ENCODE results near the gene DOCK1. TPM values are rescaled to one million over a fixed set of nuclear protein-coding genes. Genes with fewer than 3 reads are reported as not detected.
A peak's percentile ranks its signal among the peaks of the same experiment; 100 is the strongest.

DOCK1 gene
- total and polyA plus RNA-seq, 4 donors = 10.9 to 82.6 (median 43.3) TPM

DNA sequence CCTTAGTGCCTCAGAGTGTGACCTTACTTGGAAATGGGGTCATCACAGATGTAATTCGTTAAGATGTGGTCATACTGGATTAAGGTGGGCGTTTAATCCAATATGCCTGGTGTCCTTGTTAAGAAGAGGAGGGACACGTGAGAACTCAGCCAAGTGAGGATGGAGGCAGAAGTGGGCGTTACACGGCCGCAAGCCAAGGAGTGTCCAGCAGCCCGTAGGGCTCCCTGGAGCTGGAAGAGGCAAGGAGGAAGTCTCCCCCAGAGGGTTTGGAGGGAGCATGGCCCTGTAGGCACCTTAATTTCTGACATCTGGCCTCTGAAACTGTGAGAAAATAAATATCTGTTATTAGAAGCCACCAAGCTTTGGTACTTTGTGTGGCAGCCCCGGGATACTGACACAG is 21.3 kb downstream of the DOCK1 start:
- WGBS, 2 donors = 89 to 93% methylated on average over 8 of the region's 8 CpGs
- DNase-seq = no peak

DNA sequence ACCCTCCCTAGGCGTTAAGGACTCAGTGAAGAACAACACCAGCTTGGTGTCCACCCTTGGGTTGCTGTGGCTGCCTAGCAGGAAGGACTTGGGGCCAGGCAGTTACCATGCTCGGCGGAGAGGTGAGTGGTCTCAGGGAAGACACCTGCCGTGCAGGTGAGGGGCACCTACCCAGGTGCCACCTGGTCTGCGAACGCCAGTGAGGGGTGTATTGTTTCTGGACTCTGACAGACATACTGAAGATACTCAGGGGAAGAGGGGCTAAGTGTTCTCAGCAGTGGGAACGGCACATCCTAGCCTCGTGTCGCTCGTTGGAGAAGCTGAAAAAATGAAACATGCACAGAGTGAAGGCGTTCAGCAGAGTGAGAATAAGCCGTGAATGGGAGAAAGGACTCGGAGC is 22.6 kb downstream of the DOCK1 start:
- intact Hi-C loops (cut with DNase I) = no loop called here
- DNase-seq (no peak), ATAC-seq (ENCODE audit: low FRiP score) (no peak)
- Histone ChIP-seq H3K27me3 (ENCODE audit: control insufficient read depth in 1 of 2, insufficient read depth in 2 of 2, low read length in 1 of 2) (no peaks in the 10 kb centered on the region), H3K36me3 (ENCODE audit: control insufficient read depth in 1 of 2, insufficient read depth in 2 of 2, low read length in 1 of 2) (no peaks in the 10 kb centered on the region), H3K4me1 (ENCODE audit: control insufficient read depth in 1 of 2, insufficient read depth in 2 of 2, low read length in 2 of 2) (no peaks in the 10 kb centered on the region), H3K9me3 (ENCODE audit: control insufficient read depth, low read length) (no peaks in the 10 kb centered on the region), H3K27ac (ENCODE audit: low read depth in 1 of 2, low read length in 2 of 2) (no peak overlapping the region), H3K4me3 (ENCODE audit: low read length in 2 of 2) (no peak overlapping the region)
- 94 to 95% methylated on average over 13 of the region's 13 CpGs for WGBS, 2 donors

More for the DNA sequence above, 21.3 kb downstream of the DOCK1 start:
- Histone ChIP-seq H3K27ac (ENCODE audit: low read depth in 1 of 2, low read length in 2 of 2) (no peak overlapping the region), H3K27me3 (ENCODE audit: control insufficient read depth in 1 of 2, insufficient read depth in 2 of 2, low read length in 1 of 2) (no peaks in the 10 kb centered on the region), H3K4me1 (ENCODE audit: control insufficient read depth in 1 of 2, insufficient read depth in 2 of 2, low read length in 2 of 2) (no peaks in the 10 kb centered on the region), H3K9me3 (ENCODE audit: control insufficient read depth, low read length) (no peaks in the 10 kb centered on the region), H3K36me3 (ENCODE audit: control insufficient read depth in 1 of 2, insufficient read depth in 2 of 2, low read length in 1 of 2) (no peaks in the 10 kb centered on the region), H3K4me3 (ENCODE audit: low read length in 2 of 2) (no peak overlapping the region)
- intact Hi-C loops (cut with DNase I) = no loop called here
- ATAC-seq (ENCODE audit: low FRiP score) = no peak

DNA sequence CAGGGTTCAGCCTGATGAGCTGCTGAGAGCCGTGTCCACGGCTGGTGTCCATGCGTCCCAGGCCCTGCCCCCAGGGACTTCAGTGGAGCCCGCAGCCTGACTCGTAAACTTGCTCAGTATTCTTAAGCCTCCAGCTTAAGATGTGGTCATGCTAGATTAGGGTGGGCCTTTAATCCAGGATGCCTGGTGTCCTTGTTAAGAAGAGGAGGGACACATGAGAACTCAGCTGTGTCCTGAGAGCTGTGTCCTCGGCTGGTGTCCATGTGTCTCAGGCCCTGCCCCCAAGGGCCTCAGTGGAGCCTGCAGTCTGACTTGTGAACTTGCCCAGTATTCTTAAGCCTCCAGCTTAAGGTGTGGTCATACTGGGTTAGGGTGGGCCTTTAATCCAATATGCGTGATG is 23.0 kb downstream of the DOCK1 start:
- intact Hi-C loops (cut with DNase I) = no loop called here
- Histone ChIP-seq H3K27ac (ENCODE audit: low read depth in 1 of 2, low read length in 2 of 2) (no peak overlapping the region), H3K4me3 (ENCODE audit: low read length in 2 of 2) (no peak overlapping the region), H3K9me3 (ENCODE audit: control insufficient read depth, low read length) (no peaks in the 10 kb centered on the region), H3K36me3 (ENCODE audit: control insufficient read depth in 1 of 2, insufficient read depth in 2 of 2, low read length in 1 of 2) (no peaks in the 10 kb centered on the region), H3K27me3 (ENCODE audit: control insufficient read depth in 1 of 2, insufficient read depth in 2 of 2, low read length in 1 of 2) (no peaks in the 10 kb centered on the region), H3K4me1 (ENCODE audit: control insufficient read depth in 1 of 2, insufficient read depth in 2 of 2, low read length in 2 of 2) (no peaks in the 10 kb centered on the region)
- no peak for ATAC-seq (ENCODE audit: low FRiP score)
- no peak for DNase-seq
- 95% methylated on average over 7 of the region's 7 CpGs for WGBS, 2 donors

DNA sequence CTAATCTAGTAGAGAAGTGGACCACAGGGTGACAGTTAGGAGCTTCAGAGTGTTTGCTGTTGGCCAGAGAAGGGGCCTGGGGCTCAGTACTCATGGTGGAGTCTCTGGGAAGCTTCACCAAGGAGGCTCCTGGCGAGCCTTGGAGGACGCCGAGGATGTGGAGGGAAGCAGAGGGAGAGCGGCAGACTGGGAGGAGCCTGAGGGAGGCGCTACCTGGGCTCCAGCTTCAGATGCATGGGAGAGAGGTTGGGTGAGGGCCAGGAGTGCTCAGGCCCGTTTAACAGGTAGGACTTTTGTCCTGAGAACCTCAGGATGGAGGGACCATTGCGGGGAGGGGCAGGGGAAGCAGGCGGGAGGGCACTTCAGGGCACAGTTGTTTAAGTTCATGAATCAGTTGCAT is 24.2 kb downstream of the DOCK1 start:
- Histone ChIP-seq H3K4me3 (ENCODE audit: low read length in 2 of 2) (no peak overlapping the region), H3K27ac (ENCODE audit: low read depth in 1 of 2, low read length in 2 of 2) (no peak overlapping the region), H3K36me3 (ENCODE audit: control insufficient read depth in 1 of 2, insufficient read depth in 2 of 2, low read length in 1 of 2) (no peaks in the 10 kb centered on the region), H3K27me3 (ENCODE audit: control insufficient read depth in 1 of 2, insufficient read depth in 2 of 2, low read length in 1 of 2) (no peaks in the 10 kb centered on the region), H3K9me3 (ENCODE audit: control insufficient read depth, low read length) (no peaks in the 10 kb centered on the region), H3K4me1 (ENCODE audit: control insufficient read depth in 1 of 2, insufficient read depth in 2 of 2, low read length in 2 of 2) (no peaks in the 10 kb centered on the region)
- ATAC-seq (ENCODE audit: low FRiP score) (no peak), DNase-seq (no peak)
- WGBS, 2 donors = 93 to 94% methylated on average over 8 of the region's 8 CpGs
- intact Hi-C loops (cut with DNase I) = no loop called here

DNA sequence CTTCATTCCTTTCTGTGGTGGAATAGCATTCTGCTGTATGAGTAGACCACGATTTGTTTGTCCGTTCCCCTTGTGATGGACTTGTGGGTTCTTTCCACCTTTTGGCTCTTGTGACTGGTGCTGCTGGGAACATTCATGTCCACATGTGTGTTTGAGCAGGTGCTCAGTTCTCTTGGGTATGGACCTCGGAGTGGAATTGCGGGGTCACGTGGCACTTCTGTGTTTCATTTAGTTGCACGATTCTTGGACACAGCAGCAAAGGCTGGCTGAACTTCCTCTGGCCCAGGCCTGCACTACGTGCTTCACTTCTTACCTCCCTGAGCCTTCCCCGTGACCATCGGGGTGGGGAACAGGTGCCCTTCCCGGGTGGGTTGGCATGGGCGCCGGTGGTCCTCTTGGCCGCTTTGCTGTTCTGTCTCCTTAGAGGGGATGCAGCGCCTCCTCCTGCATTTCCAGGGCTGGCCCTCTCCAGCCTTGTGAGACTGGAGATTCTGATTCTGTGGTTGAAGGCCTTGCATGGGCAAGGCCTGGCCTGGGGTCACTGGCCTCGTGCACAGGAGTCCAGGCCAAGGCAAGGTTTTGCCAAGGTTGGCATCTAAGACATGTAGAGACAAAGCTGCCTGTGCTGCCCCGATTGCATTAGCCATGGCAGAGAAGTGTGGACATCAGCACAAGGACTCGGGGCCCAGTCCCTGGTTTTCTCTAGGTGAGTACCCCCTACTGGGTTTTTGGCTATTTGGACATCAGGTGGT is 25.1 kb downstream of the DOCK1 start:
- intact Hi-C loops (cut with DNase I) = no loop called here
- H3K4me1 ChIP-seq (ENCODE audit: control insufficient read depth in 1 of 2, insufficient read depth in 2 of 2, low read length in 2 of 2) = no peaks in the 10 kb centered on the region
- no peak overlapping the region for H3K4me3 ChIP-seq (ENCODE audit: low read length in 2 of 2)
- H3K36me3 ChIP-seq (ENCODE audit: control insufficient read depth in 1 of 2, insufficient read depth in 2 of 2, low read length in 1 of 2) = no peaks in the 10 kb centered on the region
- no peak for DNase-seq
- H3K27me3 ChIP-seq (ENCODE audit: control insufficient read depth in 1 of 2, insufficient read depth in 2 of 2, low read length in 1 of 2) = no peaks in the 10 kb centered on the region
- 72 to 77% methylated on average over 17 of the region's 17 CpGs for whole genome bisulfite sequencing, 2 donors
- H3K27ac ChIP-seq (ENCODE audit: low read depth in 1 of 2, low read length in 2 of 2) = no peak overlapping the region
- H3K9me3 ChIP-seq (ENCODE audit: control insufficient read depth, low read length) = no peaks in the 10 kb centered on the region
- ATAC-seq (ENCODE audit: low FRiP score) = no peak

DNA sequence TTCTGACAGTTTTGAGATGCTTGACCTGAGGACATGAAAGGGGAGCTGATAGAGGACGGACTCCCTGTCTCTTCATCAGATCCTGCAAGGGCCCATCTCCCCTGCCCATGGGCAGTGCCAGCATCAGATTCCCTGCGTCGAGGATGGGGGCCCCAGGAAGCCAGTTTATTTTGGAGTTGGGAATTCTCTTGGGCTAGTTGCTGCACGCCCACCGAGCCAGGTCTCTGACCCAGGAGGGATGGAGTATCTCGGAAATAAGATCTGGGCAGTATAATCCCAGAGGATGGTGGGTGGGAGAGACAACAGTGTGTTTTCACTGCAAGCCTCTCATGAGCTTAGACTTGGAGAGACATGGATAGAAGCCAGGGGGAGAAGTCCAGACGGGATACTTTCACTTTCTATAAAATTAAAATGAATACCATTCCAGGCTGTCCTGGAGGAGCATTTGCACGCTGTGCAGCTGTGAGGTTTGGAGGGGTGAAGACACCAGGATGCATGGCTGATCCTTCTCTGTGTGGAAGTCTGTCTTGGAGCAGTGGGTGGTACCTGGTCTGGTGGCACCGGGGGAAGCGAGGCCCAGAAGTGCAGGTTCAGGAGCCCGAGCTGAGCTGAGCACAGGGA is 25.8 kb downstream of the DOCK1 start:
- 9 to 10% methylated on average over 11 of the region's 11 CpGs for whole genome bisulfite sequencing, 2 donors
- ATAC-seq (ENCODE audit: low FRiP score) = no peak
- H3K4me1 ChIP-seq (ENCODE audit: control insufficient read depth in 1 of 2, insufficient read depth in 2 of 2, low read length in 2 of 2) = no peaks in the 10 kb centered on the region

DNA sequence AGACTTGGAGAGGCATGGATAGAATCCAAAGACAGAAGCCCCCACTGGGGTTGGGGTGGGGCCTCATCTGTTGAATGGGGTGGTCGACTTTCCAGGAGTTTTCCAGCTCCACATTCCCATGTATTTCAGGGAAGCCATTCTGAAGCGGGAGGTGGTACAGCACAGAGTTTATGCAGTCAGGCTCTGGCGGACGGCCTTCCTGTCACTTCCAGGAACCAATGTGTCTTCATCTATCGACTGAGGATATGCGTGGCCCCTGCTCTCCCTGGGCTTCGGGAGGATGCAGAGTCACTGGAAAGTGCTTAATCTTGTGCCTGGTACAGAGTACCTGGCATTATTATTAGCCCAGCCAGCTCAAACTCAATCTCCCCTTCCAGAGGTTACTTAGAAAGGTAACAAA is 26.3 kb downstream of the DOCK1 start:
- no peak overlapping the region for H3K27ac ChIP-seq (ENCODE audit: low read depth in 1 of 2, low read length in 2 of 2)
- H3K4me3 ChIP-seq (ENCODE audit: low read length in 2 of 2) = peak overlapping the region in 1 of 2 donors; percentile 34
- H3K27me3 ChIP-seq (ENCODE audit: control insufficient read depth in 1 of 2, insufficient read depth in 2 of 2, low read length in 1 of 2) = no peaks in the 10 kb centered on the region
- no peak for ATAC-seq (ENCODE audit: low FRiP score)
- no peak for DNase-seq
- H3K9me3 ChIP-seq (ENCODE audit: control insufficient read depth, low read length) = no peaks in the 10 kb centered on the region
- H3K4me1 ChIP-seq (ENCODE audit: control insufficient read depth in 1 of 2, insufficient read depth in 2 of 2, low read length in 2 of 2) = no peaks in the 10 kb centered on the region
- intact Hi-C loops (cut with DNase I) = no loop called here
- no peaks in the 10 kb centered on the region for H3K36me3 ChIP-seq (ENCODE audit: control insufficient read depth in 1 of 2, insufficient read depth in 2 of 2, low read length in 1 of 2)
- WGBS, 2 donors = 32 to 34% methylated on average over 7 of the region's 7 CpGs

More for the DNA sequence above, 25.8 kb downstream of the DOCK1 start:
- no peaks in the 10 kb centered on the region for H3K9me3 ChIP-seq (ENCODE audit: control insufficient read depth, low read length)
- no peak for DNase-seq
- H3K36me3 ChIP-seq (ENCODE audit: control insufficient read depth in 1 of 2, insufficient read depth in 2 of 2, low read length in 1 of 2) = no peaks in the 10 kb centered on the region
- H3K4me3 ChIP-seq (ENCODE audit: low read length in 2 of 2) = peak overlapping the region in 1 of 2 donors; percentile 34
- H3K27ac ChIP-seq (ENCODE audit: low read depth in 1 of 2, low read length in 2 of 2) = no peak overlapping the region
- intact Hi-C loops (cut with DNase I) = no loop called here
- no peaks in the 10 kb centered on the region for H3K27me3 ChIP-seq (ENCODE audit: control insufficient read depth in 1 of 2, insufficient read depth in 2 of 2, low read length in 1 of 2)

DNA sequence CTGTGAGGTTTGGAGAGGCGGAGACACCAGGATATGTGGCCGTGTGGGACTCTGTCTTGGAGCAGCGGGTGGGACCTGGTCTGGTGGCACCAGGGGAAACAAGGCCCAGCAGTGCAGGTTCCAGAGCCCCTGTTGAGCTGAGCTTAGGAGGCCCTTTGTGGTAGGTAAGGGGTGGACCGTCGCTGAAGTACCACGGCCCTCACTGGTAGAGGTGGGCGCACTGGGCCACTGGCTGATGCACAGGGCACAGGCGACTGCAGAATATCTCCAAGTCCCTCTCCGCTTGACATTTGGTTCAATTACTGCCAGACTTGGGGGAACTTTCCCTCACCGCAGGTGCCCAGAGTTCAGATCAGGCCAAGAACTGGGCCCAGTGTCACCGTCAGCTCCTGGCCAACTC is 27.3 kb downstream of the DOCK1 start:
- no peaks in the 10 kb centered on the region for H3K27me3 ChIP-seq (ENCODE audit: control insufficient read depth in 1 of 2, insufficient read depth in 2 of 2, low read length in 1 of 2)
- ATAC-seq (ENCODE audit: low FRiP score) = no peak
- H3K9me3 ChIP-seq (ENCODE audit: control insufficient read depth, low read length) = no peaks in the 10 kb centered on the region
- no peak for DNase-seq
- H3K36me3 ChIP-seq (ENCODE audit: control insufficient read depth in 1 of 2, insufficient read depth in 2 of 2, low read length in 1 of 2) = no peaks in the 10 kb centered on the region
- no peaks in the 10 kb centered on the region for H3K4me1 ChIP-seq (ENCODE audit: control insufficient read depth in 1 of 2, insufficient read depth in 2 of 2, low read length in 2 of 2)
- intact Hi-C loops (cut with DNase I) = no loop called here
- no peak overlapping the region for H3K4me3 ChIP-seq (ENCODE audit: low read length in 2 of 2)
- no peak overlapping the region for H3K27ac ChIP-seq (ENCODE audit: low read depth in 1 of 2, low read length in 2 of 2)
- WGBS, 2 donors = 91 to 97% methylated on average over 11 of the region's 11 CpGs

DNA sequence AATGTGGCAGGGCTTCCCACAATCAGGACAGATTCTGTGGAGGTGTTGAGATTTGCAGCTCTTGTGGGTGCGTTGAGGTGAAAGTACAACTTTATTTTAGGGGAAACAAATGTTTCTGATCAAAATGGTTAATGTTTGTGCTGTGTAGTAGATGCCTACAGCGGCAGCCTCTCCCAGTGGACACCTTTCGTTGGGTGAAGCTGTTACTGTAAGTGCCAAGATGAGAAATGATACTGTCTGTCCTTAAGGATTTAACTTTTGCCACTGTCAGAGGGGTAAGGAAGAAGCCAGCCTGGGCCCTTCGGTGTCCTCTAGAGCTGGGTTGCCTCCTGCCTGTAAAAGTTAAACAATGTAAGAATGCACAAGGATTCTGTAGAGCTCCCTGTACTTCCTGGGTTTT is 27.9 kb downstream of the DOCK1 start:
- ATAC-seq (ENCODE audit: low FRiP score) (no peak), DNase-seq (no peak)
- H3K4me1 ChIP-seq (ENCODE audit: control insufficient read depth in 1 of 2, insufficient read depth in 2 of 2, low read length in 2 of 2) = no peaks in the 10 kb centered on the region

More for the DNA sequence above, 27.9 kb downstream of the DOCK1 start:
- Histone ChIP-seq H3K9me3 (ENCODE audit: control insufficient read depth, low read length) (no peaks in the 10 kb centered on the region), H3K36me3 (ENCODE audit: control insufficient read depth in 1 of 2, insufficient read depth in 2 of 2, low read length in 1 of 2) (no peaks in the 10 kb centered on the region), H3K27ac (ENCODE audit: low read depth in 1 of 2, low read length in 2 of 2) (no peak overlapping the region), H3K4me3 (ENCODE audit: low read length in 2 of 2) (no peak overlapping the region), H3K27me3 (ENCODE audit: control insufficient read depth in 1 of 2, insufficient read depth in 2 of 2, low read length in 1 of 2) (no peaks in the 10 kb centered on the region)
- 86 to 87% methylated on average over 4 of the region's 4 CpGs for WGBS, 2 donors
- intact Hi-C loops (cut with DNase I) = no loop called here
